HEK293 (cell line): ENCODE measurements around the gene WDR18.

Source experiments
- BCL11B ChIP-seq: fragments of 450-650 bp; formaldehyde crosslinking; IDR thresholded peaks from 2 replicates; pipeline ENCODE4 v1.5.1; 2016; ENCODE audit warnings: low read depth, missing biosample characterization, missing genetic modification characterization
- SP2 ChIP-seq: fragments of 450-650 bp; formaldehyde crosslinking; IDR thresholded peaks from 2 replicates; pipeline ENCODE4 v1.5.1; 2016; ENCODE audit warnings: missing biosample characterization, missing genetic modification characterization
- SP3 ChIP-seq: fragments of 450-650 bp; formaldehyde crosslinking; IDR thresholded peaks from 2 replicates; pipeline ENCODE4 v1.5.1; 2016; ENCODE audit warnings: missing biosample characterization, missing genetic modification characterization
- SP7 ChIP-seq: fragments of 450-650 bp; formaldehyde crosslinking; IDR thresholded peaks from 2 replicates; pipeline ENCODE4 v1.5.1; 2016; ENCODE audit warnings: missing biosample characterization, missing genetic modification characterization
- TCF7L2 ChIP-seq: IDR thresholded peaks from 2 replicates; pipeline ENCODE4 v1.6.1; 2011; ENCODE audit warnings: low read depth, mild to moderate bottlenecking, inconsistent platforms, low read length, moderate library complexity, borderline replicate concordance
- ZBTB17 ChIP-seq: fragments of 450-650 bp; formaldehyde crosslinking; IDR thresholded peaks from 2 replicates; pipeline ENCODE4 v1.5.1; 2016; ENCODE audit warnings: missing biosample characterization, missing genetic modification characterization
- ZBTB26 ChIP-seq: fragments of 450-650 bp; formaldehyde crosslinking; optimal IDR thresholded peaks from 2 replicates; pipeline ENCODE3; 2016; ENCODE audit warnings: missing biosample characterization, mild to moderate bottlenecking, missing genetic modification characterization
- ZBTB44 ChIP-seq: fragments of 450-650 bp; IDR thresholded peaks from 2 replicates; pipeline ENCODE4 v1.5.1; 2018; ENCODE audit warnings: missing biosample characterization, mild to moderate bottlenecking, missing genetic modification characterization
- ZEB2 ChIP-seq: fragments of 450-650 bp; formaldehyde crosslinking; IDR thresholded peaks from 2 replicates; pipeline ENCODE4 v1.5.1; 2016; ENCODE audit warnings: missing biosample characterization, missing genetic modification characterization
- ZNF214 ChIP-seq: fragments of 450-650 bp; formaldehyde crosslinking; IDR thresholded peaks from 2 replicates; pipeline ENCODE4 v1.5.1; 2017; ENCODE audit warnings: missing biosample characterization, mild to moderate bottlenecking, missing genetic modification characterization, borderline replicate concordance
- ZNF221 ChIP-seq: fragments of 450-650 bp; formaldehyde crosslinking; IDR thresholded peaks from 2 replicates; pipeline ENCODE4 v1.5.1; 2017; ENCODE audit warnings: missing biosample characterization, missing genetic modification characterization, borderline replicate concordance
- ZNF324 ChIP-seq: fragments of 450-650 bp; formaldehyde crosslinking; IDR thresholded peaks from 2 replicates; pipeline ENCODE4 v1.5.1; 2016; ENCODE audit warnings: missing biosample characterization, missing genetic modification characterization
- ZNF335 ChIP-seq: fragments of 450-650 bp; formaldehyde crosslinking; conservative IDR thresholded peaks from 2 replicates; pipeline ENCODE4 v1.5.1; 2016; ENCODE audit warnings: missing biosample characterization, missing genetic modification characterization
- ZNF341 ChIP-seq: fragments of 450-650 bp; formaldehyde crosslinking; IDR thresholded peaks from 2 replicates; pipeline ENCODE4; 2016; ENCODE audit warnings: low read depth, missing biosample characterization, missing genetic modification characterization
- ZNF366 ChIP-seq: fragments of 450-650 bp; formaldehyde crosslinking; conservative IDR thresholded peaks from 2 replicates; pipeline ENCODE4 v1.5.1; 2016; ENCODE audit warnings: missing biosample characterization, missing genetic modification characterization
- ZNF37A ChIP-seq: fragments of 450-650 bp; IDR thresholded peaks from 2 replicates; pipeline ENCODE4 v1.5.1; 2018; ENCODE audit warnings: missing biosample characterization, missing genetic modification characterization
- ZNF473 ChIP-seq: fragments of 450-650 bp; formaldehyde crosslinking; IDR thresholded peaks from 2 replicates; pipeline ENCODE4 v1.5.1; 2017; ENCODE audit warnings: missing biosample characterization, missing genetic modification characterization
- ZNF600 ChIP-seq: fragments of 450-650 bp; formaldehyde crosslinking; IDR thresholded peaks from 2 replicates; pipeline ENCODE4 v1.5.1; 2016; ENCODE audit warnings: missing biosample characterization, missing genetic modification characterization
- ZNF654 ChIP-seq: fragments of 450-650 bp; formaldehyde crosslinking; IDR thresholded peaks from 2 replicates; pipeline ENCODE4 v1.5.1; 2016; ENCODE audit warnings: low read depth, missing biosample characterization, missing genetic modification characterization
- ZNF677 ChIP-seq: fragments of 450-650 bp; IDR thresholded peaks from 2 replicates; pipeline ENCODE4 v1.5.0; 2018; ENCODE audit warnings: missing biosample characterization, mild to moderate bottlenecking, missing genetic modification characterization, moderate library complexity
- ZNF692 ChIP-seq: fragments of 450-650 bp; formaldehyde crosslinking; IDR thresholded peaks from 2 replicates; pipeline ENCODE4 v1.5.1; 2016; ENCODE audit warnings: missing biosample characterization, missing genetic modification characterization
- ZNF777 ChIP-seq: fragments of 450-650 bp; formaldehyde crosslinking; IDR thresholded peaks from 2 replicates; pipeline ENCODE4 v1.5.1; 2017; ENCODE audit warnings: missing biosample characterization, missing genetic modification characterization, borderline replicate concordance
- ZSCAN23 ChIP-seq: fragments of 450-650 bp; formaldehyde crosslinking; IDR thresholded peaks from 2 replicates; pipeline ENCODE4 v1.5.1; 2016; ENCODE audit warnings: missing biosample characterization, missing genetic modification characterization
- ZXDB ChIP-seq: fragments of 450-650 bp; formaldehyde crosslinking; IDR thresholded peaks from 2 replicates; pipeline ENCODE4 v1.5.1; 2016; ENCODE audit warnings: missing biosample characterization, missing genetic modification characterization
- TF ChIP-seq, protein P1 (sequence below): fragments of 450-650 bp; formaldehyde crosslinking; IDR thresholded peaks from 2 replicates; pipeline ENCODE4 v1.5.1; 2016; ENCODE audit warnings: missing biosample characterization, missing genetic modification characterization
- TF ChIP-seq, protein P2 (sequence below): fragments of 450-650 bp; formaldehyde crosslinking; IDR thresholded peaks from 2 replicates; pipeline ENCODE4 v1.5.1; 2016; ENCODE audit warnings: missing biosample characterization, missing genetic modification characterization
- TF ChIP-seq, protein P3 (sequence below): fragments of 450-650 bp; formaldehyde crosslinking; conservative IDR thresholded peaks from 2 replicates; pipeline ENCODE4 v1.5.1; 2016; ENCODE audit warnings: low read depth, missing biosample characterization, missing genetic modification characterization

WDR18 gene

GRCh38 chr19:982567-983170 lies 1.5 kb upstream of the WDR18 start (continued):
- TF ChIP-seq, protein P1, sequence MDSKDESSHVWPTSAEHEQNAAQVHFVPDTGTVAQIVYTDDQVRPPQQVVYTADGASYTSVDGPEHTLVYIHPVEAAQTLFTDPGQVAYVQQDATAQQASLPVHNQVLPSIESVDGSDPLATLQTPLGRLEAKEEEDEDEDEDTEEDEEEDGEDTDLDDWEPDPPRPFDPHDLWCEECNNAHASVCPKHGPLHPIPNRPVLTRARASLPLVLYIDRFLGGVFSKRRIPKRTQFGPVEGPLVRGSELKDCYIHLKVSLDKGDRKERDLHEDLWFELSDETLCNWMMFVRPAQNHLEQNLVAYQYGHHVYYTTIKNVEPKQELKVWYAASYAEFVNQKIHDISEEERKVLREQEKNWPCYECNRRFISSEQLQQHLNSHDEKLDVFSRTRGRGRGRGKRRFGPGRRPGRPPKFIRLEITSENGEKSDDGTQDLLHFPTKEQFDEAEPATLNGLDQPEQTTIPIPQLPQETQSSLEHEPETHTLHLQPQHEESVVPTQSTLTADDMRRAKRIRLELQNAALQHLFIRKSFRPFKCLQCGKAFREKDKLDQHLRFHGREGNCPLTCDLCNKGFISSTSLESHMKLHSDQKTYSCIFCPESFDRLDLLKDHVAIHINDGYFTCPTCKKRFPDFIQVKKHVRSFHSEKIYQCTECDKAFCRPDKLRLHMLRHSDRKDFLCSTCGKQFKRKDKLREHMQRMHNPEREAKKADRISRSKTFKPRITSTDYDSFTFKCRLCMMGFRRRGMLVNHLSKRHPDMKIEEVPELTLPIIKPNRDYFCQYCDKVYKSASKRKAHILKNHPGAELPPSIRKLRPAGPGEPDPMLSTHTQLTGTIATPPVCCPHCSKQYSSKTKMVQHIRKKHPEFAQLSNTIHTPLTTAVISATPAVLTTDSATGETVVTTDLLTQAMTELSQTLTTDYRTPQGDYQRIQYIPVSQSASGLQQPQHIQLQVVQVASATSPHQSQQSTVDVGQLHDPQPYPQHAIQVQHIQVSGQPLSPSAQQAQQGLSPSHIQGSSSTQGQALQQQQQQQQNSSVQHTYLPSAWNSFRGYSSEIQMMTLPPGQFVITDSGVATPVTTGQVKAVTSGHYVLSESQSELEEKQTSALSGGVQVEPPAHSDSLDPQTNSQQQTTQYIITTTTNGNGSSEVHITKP (tag by site-specific recombination): 0 out of 2 replicates have a peak, but pooled peaks have one; percentile 16
- TF ChIP-seq ZNF366 (tag by site-specific recombination): 0 out of 2 replicates have a peak, but pooled peaks have one; percentile 31
- peak; percentile 76 for TF ChIP-seq ZNF335 (tag by site-specific recombination)
- TF ChIP-seq SP3: peak; percentile 54
- no peak for TF ChIP-seq ZBTB17 (tag by site-specific recombination)
- peak; percentile 33; the same call in 1 of the 2 replicates for TF ChIP-seq ZNF600 (tag by site-specific recombination)
- TF ChIP-seq TCF7L2: no peak
- TF ChIP-seq ZNF324: 0 out of 2 replicates have a peak, but pooled peaks have one; percentile 17
- TF ChIP-seq ZXDB: peak; percentile 51
- TF ChIP-seq ZEB2 (tag by site-specific recombination): peak; percentile 40; the same call in 1 of the 2 replicates
- TF ChIP-seq SP2 (tag by site-specific recombination): peak; percentile 73
- TF ChIP-seq ZBTB26: peak; percentile 69
- TF ChIP-seq ZNF473 (tag by site-specific recombination): no peak
- no peak for TF ChIP-seq ZNF214 (tag by site-specific recombination)
- TF ChIP-seq, protein P2, sequence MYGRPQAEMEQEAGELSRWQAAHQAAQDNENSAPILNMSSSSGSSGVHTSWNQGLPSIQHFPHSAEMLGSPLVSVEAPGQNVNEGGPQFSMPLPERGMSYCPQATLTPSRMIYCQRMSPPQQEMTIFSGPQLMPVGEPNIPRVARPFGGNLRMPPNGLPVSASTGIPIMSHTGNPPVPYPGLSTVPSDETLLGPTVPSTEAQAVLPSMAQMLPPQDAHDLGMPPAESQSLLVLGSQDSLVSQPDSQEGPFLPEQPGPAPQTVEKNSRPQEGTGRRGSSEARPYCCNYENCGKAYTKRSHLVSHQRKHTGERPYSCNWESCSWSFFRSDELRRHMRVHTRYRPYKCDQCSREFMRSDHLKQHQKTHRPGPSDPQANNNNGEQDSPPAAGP (tag by site-specific recombination): peak; percentile 55; the same call in 1 of the 2 replicates
- TF ChIP-seq ZNF692 (tag by site-specific recombination): peak; percentile 62; the same call in 1 of the 2 replicates
- TF ChIP-seq ZNF777 (tag by site-specific recombination): no peak
- peak; percentile 28; the same call in 1 of the 2 replicates for TF ChIP-seq ZNF37A
- TF ChIP-seq, protein P3, sequence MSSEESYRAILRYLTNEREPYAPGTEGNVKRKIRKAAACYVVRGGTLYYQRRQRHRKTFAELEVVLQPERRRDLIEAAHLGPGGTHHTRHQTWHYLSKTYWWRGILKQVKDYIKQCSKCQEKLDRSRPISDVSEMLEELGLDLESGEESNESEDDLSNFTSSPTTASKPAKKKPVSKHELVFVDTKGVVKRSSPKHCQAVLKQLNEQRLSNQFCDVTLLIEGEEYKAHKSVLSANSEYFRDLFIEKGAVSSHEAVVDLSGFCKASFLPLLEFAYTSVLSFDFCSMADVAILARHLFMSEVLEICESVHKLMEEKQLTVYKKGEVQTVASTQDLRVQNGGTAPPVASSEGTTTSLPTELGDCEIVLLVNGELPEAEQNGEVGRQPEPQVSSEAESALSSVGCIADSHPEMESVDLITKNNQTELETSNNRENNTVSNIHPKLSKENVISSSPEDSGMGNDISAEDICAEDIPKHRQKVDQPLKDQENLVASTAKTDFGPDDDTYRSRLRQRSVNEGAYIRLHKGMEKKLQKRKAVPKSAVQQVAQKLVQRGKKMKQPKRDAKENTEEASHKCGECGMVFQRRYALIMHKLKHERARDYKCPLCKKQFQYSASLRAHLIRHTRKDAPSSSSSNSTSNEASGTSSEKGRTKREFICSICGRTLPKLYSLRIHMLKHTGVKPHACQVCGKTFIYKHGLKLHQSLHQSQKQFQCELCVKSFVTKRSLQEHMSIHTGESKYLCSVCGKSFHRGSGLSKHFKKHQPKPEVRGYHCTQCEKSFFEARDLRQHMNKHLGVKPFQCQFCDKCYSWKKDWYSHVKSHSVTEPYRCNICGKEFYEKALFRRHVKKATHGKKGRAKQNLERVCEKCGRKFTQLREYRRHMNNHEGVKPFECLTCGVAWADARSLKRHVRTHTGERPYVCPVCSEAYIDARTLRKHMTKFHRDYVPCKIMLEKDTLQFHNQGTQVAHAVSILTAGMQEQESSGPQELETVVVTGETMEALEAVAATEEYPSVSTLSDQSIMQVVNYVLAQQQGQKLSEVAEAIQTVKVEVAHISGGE (tag by site-specific recombination): 0 out of 2 replicates have a peak, but pooled peaks have one; percentile 18
- TF ChIP-seq ZNF677 (tag by site-specific recombination): peak; percentile 64; the same call in 1 of the 2 replicates
- peak; percentile 54; the same call in 1 of the 2 replicates for TF ChIP-seq ZBTB44 (tag by site-specific recombination)
- TF ChIP-seq ZNF654 (tag by site-specific recombination): 0 out of 2 replicates have a peak, but pooled peaks have one; percentile 16
- TF ChIP-seq BCL11B (tag by site-specific recombination): peak; percentile 30; the same call in 1 of the 2 replicates
- TF ChIP-seq ZSCAN23 (tag by site-specific recombination): no peak
- peak; percentile 53; the same call in 1 of the 2 replicates for TF ChIP-seq ZNF221
- TF ChIP-seq ZNF341 (tag by site-specific recombination): peak; percentile 89
- TF ChIP-seq SP7: 0 out of 2 replicates have a peak, but pooled peaks have one; percentile 53
